Mammary epithelial cell (primary cell): ENCODE measurements around the gene COX6A1.

Experiments used
- CTCF ChIP-seq, 2 donors: IDR thresholded peaks in 1 of 2; conservative IDR thresholded peaks in 1 of 2; 2 replicates each; pipeline ENCODE4 v1.5.1; 2011 to 2012; ENCODE audit warnings: inconsistent platforms in 2 of 2, low read length in 2 of 2, mild to moderate bottlenecking in 2 of 2, control low read depth in 1 of 2, low read depth in 1 of 2; ENCODE audit not compliant: insufficient read depth in 1 of 2; ENCODE audit errors: extremely low read depth in 1 of 2
- EZH2 ChIP-seq: IDR thresholded peaks from 2 replicates; pipeline ENCODE4 v1.6.1; 2012; ENCODE audit warnings: low read length, inconsistent platforms, borderline replicate concordance

- no peak for TF ChIP-seq EZH2
- no peak for TF ChIP-seq CTCF (conservative IDR thresholded peaks at IDR 0.05 in 1 of 2, IDR thresholded peaks at IDR 0.05 in 1 of 2; ENCODE audit: extremely low read depth in 1 of 2, insufficient read depth in 1 of 2, low read depth in 1 of 2, low read length in 2 of 2)
Observed at GRCh38 chr12:120474616-120474960, 36.7 kb downstream of the COX6A1 start.
